GDM1 (cell line): ENCODE data around the gene NR2F1.

Experiments
- DNase-seq: peaks from one replicate; lab custom pipeline; 2025; lab: John Stamatoyannopoulos, UW

The NR2F1 gene

DNA sequence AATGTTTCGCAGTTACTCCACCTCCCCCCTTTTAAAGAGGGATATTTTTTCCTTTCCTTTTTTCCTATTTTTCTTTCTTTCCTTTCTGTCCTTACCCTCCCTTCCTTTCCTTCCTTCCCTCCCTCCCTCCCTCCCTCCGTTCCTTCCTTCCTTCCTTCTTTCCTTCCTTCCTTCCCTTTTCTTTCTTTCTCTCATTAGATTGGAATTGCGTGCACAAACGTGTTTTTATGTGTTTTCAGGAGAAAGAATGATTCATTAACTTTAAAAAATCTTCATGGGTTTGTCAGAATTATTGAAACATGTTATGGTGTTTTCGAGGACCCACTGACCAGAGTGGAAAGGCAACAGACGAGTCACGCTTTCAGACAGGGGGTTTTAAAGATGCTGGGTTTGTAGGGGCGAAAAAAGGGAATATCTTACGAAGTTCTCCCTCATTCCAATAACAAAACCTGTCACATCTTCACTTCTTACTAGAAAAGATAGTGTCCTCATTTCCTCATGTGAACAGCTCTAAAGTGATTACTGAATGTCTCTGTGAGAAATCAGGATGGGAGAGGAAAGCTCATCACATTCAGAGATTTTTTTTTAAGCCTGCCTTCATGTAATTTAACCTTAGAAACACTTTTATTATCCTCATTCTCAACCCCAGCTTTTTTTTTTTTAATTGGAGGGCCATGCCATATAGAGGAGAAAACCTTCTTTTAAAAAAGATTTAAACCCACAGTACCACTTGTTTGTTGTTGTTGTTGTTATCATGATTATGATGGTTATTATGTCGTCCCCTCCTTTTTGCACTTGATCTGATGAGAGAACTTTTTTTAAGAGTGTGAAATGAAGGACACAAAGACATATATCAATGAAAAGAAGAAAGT lies 21.9 kb downstream of the NR2F1 start:
- DNase-seq: no peak

DNA sequence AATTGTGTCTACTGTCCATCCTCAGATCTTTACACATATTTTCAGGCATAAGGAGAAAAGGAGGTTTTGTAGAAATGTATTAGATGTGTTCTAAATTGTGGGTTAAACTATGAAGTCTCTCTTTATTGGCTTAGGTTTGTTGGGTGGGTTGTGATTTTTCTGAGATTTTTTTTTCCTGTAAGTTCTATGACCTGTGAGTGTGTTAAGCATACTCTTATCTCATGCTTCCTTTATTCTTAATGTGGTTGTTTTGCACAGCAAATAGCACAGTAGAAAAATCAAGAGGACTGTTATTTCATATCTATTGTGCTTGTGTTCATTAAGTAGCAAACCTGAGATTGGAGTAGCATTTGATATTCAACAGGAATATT lies 23.3 kb downstream of the NR2F1 start:
- no peak for DNase-seq

GRCh38 chr5:93607367-93608258 lies 24.6 kb downstream of the NR2F1 start:
- peak; percentile 39 for DNase-seq

GRCh38 chr5:93608855-93609254 lies 25.8 kb downstream of the NR2F1 start:
- no peak for DNase-seq

- no peak for DNase-seq
Observed at GRCh38 chr5:93609762-93610161, 26.7 kb downstream of the NR2F1 start.

DNA sequence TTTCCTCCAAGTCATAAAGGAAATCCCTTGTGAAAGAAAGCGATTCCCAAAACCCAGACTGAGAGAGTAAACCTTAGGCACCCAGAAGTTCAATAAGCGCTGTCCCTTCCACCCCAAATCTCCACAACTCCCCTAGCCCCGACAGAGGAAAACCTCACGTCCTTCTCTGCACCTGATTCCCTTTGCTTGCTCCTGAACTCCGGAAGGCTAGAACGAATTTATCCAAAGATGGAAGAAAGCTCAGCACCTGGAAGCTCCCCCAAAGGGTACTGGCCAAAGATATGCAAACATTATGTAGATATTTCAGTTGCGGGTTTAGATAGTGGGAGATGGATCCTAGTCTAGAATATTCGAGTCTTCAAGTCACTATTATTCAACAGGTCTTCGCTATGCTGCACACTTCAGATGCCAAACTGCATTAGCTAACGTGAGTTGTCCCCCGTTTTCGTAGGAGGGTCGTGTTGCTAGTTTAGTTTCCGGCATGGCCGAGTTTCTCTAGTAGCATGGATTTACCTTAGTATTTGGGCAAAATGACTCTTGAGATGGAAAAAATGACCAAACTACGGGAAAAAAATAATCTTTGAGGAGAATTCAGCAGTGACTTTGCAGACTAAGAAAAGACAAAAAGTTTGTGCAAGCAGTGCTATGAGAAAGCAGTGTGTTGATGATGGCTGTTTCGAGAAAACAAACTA lies 27.7 kb downstream of the NR2F1 start:
- DNase-seq: no peak

DNA sequence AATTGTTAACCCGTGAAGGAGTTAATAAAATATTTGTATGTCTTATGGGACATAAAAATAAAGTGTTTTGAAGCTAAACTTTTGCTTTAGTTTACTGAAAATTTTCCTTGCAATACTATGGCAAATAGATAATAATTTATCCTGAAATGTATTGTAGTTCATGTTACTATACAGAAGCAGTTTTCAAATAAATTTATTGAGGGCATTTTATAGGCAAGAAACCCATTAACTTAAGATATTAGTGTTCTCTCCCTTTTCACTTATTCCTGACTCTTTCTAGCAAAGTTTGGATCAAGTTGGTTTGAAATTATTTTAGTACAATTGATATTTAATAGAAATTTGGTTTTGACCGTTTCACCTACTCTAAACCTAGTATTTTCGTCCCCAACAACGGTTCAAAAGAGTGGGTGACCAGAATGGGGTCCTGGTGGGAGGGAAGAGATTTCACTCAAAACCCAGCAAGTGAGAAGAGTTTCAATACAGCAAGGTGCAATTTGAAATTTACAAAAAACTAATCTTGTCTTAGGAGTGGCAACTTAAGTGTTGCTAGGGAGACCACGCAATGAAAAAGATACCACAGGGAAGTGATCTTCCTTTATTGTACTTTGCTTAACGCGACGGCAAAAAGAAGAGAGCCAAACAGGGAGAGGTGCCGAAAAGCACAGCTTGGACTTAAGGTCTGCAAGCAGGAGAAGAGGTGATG lies 28.4 kb downstream of the NR2F1 start:
- DNase-seq: no peak

DNA sequence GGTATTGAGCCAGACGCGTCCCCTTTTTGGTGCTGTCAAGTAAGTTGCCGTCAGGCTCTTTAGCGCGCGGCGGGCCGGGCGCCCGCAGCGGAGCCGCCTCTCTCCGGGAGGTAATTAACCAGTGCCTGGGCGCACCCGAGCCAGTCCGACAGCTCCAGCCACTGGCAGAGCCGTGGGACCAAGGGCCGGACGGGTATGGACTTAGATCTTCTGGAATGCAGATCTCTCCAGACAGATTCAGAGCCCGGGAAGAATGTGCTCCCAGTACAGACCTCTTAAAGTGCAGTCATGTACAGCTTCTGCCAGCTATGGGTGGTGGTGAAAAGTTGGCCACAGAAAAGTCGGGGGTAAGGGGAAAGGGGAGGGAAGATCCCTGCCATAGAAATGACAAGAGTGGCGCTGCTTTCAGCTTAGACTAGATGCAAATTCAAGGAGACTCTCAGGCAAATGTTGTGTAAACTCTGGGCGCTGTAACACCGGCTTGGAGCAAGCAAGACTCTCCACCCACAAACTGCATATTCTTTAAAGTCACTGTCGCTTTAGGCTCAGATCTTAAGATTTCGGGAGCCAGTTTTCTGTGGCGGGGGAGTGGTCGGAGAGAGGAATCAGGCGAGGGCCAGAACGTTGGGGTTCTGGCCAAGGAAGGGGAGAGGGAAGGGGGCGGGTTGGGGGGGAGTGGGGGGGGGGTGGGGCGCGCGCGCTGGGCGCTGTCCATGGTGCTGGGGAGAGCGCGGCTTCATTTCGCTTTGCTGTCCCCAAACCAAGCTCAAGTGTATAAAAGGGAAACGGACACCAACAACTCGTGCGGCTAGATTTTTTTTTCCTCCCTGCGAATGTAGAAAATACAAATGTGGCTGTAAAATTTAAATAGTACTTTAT lies 29.2 kb downstream of the NR2F1 start:
- DNase-seq: no peak

DNA sequence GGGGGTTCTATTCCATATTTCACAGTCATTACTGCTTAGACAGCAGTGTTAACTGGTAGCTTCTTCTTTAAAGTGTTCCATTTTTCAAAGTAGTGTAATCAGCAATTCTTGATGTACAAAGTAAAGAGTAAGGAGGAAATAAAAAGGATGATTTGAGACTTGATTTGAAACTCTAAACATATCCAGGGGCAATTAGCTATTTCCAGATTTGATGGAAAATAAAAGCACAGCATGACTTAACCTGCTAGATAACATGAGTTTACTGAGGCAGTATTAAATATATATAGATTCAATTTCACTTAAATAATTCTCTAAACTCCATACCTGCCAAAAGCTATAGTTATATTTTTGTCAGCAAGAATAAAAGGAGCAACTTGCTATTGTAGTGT lies 29.8 kb downstream of the NR2F1 start:
- no peak for DNase-seq

DNA sequence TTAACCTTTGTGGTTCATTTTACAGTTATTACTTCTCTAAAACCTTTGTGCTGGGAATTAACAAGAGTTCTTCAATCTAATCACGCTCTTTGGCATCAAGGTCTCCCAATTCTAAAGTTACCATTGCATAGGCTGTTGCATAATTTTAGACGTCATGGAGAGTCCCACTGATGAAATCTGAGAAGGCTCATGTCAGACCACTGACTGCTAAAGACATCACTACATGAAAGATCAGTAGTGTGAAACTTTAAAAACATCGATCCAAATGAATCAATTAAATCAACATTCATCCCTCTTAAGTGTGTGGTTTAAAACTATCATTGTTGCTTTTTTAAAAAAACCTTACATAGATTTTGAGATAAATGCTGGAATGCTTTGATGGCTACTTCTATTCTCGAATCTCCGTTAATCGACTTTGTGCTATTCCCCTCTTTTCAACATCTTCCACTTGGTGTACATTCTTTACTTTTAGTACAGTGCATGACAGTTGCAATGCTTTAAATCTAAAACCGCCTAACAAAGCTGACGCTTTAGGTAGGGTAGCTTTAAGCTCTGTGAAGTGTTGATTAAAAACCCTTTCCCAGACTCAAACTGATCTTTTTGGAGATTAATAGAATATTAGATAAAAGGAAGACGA lies 33.6 kb downstream of the NR2F1 start:
- DNase-seq: no peak

- no peak for DNase-seq
Observed at GRCh38 chr5:93620487-93621326, 37.7 kb downstream of the NR2F1 start.

- DNase-seq: no peak
Observed at GRCh38 chr5:93621327-93621798, 38.3 kb downstream of the NR2F1 start.

DNA sequence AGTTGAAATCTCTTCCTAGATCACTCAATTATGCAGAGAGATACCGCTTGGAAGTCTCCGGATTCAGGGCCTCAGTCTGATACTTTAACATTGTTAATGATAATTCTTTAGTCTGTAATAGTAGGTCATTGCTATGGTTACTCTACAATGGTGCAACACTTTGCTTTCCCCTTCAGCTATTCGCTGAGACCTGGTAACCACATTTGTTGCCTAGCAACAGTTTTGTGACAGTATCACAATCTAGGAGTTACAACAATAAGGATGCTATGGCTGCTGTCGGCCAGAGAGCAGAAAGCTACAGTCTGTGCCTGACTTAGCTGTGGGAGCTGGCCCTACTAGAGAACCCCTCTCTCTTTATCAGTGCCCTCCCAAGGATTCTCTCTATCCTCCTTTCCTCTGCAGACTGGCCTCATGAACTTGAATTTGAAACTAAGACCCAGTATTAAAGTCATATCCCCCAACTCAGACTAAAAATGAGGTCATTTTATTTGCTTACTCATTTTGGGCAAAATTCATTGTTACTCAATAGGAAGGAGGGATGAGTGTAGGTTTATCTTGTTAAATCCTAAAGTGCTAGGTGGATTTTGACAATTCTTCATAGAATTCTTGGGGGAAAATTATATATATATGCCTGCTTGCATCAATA lies 39.3 kb downstream of the NR2F1 start:
- no peak for DNase-seq

DNA sequence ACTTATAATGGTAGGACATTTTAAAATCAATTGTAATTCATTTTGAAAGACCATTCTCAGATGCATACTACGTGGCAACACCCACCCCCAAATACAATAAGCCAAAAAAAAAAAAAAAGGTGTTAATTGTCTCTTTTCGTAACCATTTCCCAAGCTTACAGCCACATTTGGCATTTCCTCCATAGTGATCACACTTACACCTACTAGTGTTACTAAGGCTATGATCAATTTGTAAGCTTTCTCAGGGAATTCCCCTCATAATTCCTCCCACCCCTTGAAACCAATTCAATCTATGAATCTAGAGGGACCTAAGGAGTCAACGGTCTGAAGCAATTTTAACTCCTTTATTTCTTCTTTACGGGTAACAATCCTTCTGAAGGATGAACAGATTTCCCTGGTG lies 40.1 kb downstream of the NR2F1 start:
- DNase-seq: no peak

DNA sequence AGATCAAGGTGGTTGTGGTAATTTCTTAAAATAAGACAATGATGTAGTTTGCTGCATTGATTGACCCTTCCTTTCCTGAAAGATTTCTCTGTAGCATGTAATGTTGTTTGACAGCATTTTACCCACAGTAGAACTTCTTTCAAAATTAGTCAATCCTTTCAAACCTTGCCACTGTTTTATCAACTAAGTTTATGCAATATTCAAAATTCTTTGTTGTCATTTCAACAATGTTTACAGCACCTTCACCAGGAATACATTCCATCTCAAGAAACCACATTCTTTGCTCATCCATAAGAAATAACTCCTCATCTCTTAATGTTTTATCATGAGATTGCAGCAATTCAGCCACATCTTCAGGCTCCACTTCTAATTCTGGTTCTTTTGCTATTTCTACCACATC lies 43.8 kb downstream of the NR2F1 start:
- no peak for DNase-seq

GRCh38 chr5:93632327-93632726 lies 49.3 kb downstream of the NR2F1 start:
- DNase-seq: no peak

DNA sequence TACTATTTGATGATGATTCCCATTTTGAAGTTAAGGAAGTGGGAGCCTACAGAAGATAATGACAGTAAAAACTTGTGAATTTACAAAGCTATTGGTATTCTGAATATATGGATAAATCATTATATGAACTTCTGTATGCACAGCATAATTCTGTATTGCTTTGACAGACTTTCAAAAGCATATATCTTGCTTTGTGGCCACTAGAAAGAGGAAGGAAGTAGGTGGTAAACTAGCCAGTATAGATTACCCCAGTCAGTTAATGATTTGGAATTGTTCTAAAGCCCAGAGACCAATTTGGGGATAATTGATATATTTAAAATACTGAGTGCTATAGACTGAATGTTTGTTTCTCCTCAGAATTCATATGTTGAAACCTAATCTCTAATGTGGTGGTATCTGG lies 53.0 kb downstream of the NR2F1 start:
- DNase-seq: no peak

- DNase-seq: no peak
Observed at GRCh38 chr5:93636837-93637236, 53.8 kb downstream of the NR2F1 start.

- no peak for DNase-seq
Observed at GRCh38 chr5:93637697-93638096, 54.7 kb downstream of the NR2F1 start.
